Measurements from ENCODE around the gene AFF3. TPM values are rescaled to one million over a fixed set of nuclear protein-coding genes. Genes with fewer than 3 reads are reported as not detected.
A peak's percentile ranks its signal among the peaks of the same experiment; 100 is the strongest.

AFF3 gene
- total RNA-seq, 4 donors from 2014 or later: 8.5 to 77.2 (median 27.1) TPM

GRCh38 chr2:100019499-100019898 is 122.9 kb downstream of the AFF3 start:
- Histone ChIP-seq H3K4me1 (no peaks in the 10 kb centered on the region), H3K27me3 (no peaks in the 10 kb centered on the region), H3K36me3 (no peaks in the 10 kb centered on the region), H3K9me3 (no peaks in the 10 kb centered on the region), H3K27ac (no peak overlapping the region), H3K4me3 (no peak overlapping the region)
- DNase-seq: no peak
- intact Hi-C loops (cut with DNase I; ENCODE audit: low total_unique reads): no loop called here
- TF ChIP-seq CTCF (IDR thresholded peaks at IDR 0.05) (no peak), POLR2A (IDR thresholded peaks at IDR 0.05) (no peak)

GRCh38 chr2:100018341-100019193 is 123.8 kb downstream of the AFF3 start:
- DNase-seq: no peak
- Histone ChIP-seq H3K4me3 (no peak overlapping the region), H3K27ac (peak overlapping the region in 1 of 2 donors; percentile 0), H3K9me3 (no peaks in the 10 kb centered on the region), H3K36me3 (no peaks in the 10 kb centered on the region), H3K4me1 (no peaks in the 10 kb centered on the region), H3K27me3 (no peaks in the 10 kb centered on the region)
- TF ChIP-seq CTCF (IDR thresholded peaks at IDR 0.05) (no peak), POLR2A (IDR thresholded peaks at IDR 0.05) (no peak)
- intact Hi-C loops (cut with DNase I; ENCODE audit: low total_unique reads): no loop called here

- H3K27ac ChIP-seq: no peak overlapping the region
- no peaks in the 10 kb centered on the region for H3K9me3 ChIP-seq
- H3K4me3 ChIP-seq: no peak overlapping the region
- H3K36me3 ChIP-seq: no peaks in the 10 kb centered on the region
- peaks cover 0 to 2% of the 10 kb centered on the region in 2 donors for H3K4me1 ChIP-seq
- H3K27me3 ChIP-seq: no peaks in the 10 kb centered on the region
- intact Hi-C loops (cut with DNase I; ENCODE audit: low total_unique reads): no loop called here
- TF ChIP-seq POLR2A (IDR thresholded peaks at IDR 0.05) (no peak), CTCF (IDR thresholded peaks at IDR 0.05) (no peak)
- DNase-seq: no peak
These were observed 124.8 kb downstream of the AFF3 start for GRCh38 chr2:100017633-100018032.

- TF ChIP-seq CTCF (IDR thresholded peaks at IDR 0.05) (no peak), POLR2A (IDR thresholded peaks at IDR 0.05) (no peak)
- Histone ChIP-seq H3K9me3 (no peaks in the 10 kb centered on the region), H3K36me3 (no peaks in the 10 kb centered on the region), H3K4me1 (peaks cover 4 to 7% of the 10 kb centered on the region in 2 donors), H3K4me3 (no peak overlapping the region), H3K27ac (no peak overlapping the region), H3K27me3 (no peaks in the 10 kb centered on the region)
- no peak for DNase-seq
- intact Hi-C loops (cut with DNase I; ENCODE audit: low total_unique reads): no loop called here
These were observed 125.6 kb downstream of the AFF3 start for GRCh38 chr2:100016756-100017155.

- Histone ChIP-seq H3K27ac (no peak overlapping the region), H3K36me3 (no peaks in the 10 kb centered on the region), H3K27me3 (no peaks in the 10 kb centered on the region), H3K4me3 (no peak overlapping the region), H3K4me1 (peaks cover 4 to 8% of the 10 kb centered on the region in 2 donors), H3K9me3 (no peaks in the 10 kb centered on the region)
- intact Hi-C loops (cut with DNase I; ENCODE audit: low total_unique reads): no loop called here
- no peak for TF ChIP-seq CTCF (IDR thresholded peaks at IDR 0.05)
- no peak for TF ChIP-seq POLR2A (IDR thresholded peaks at IDR 0.05)
- no peak for DNase-seq
These were observed 126.5 kb downstream of the AFF3 start for GRCh38 chr2:100015849-100016248.

Data from uterus (tissue), 4 donors.